ENCODE results near the gene RHBDF2. TPM values are rescaled to one million over a fixed set of nuclear protein-coding genes. Genes with fewer than 3 reads are reported as not detected.

The RHBDF2 gene
- total RNA-seq (2021) (39.6 and 51.6 TPM in 2 replicates), Bru-seq, nascent RNA (percentile 48 among the genes with signal in this experiment), BruChase-seq, experiment 1, labeled RNA remaining after a 2-hour chase (percentile 62 among the genes with signal in this experiment), BruChase-seq, experiment 2, labeled RNA remaining after a 6-hour chase (percentile 63 among the genes with signal in this experiment)
- long read RNA-seq, partial matches to known transcripts: 9 of 272 reads
- long read RNA-seq, other reads (novel, unspliced or antisense): 263 of 272 reads

DNA sequence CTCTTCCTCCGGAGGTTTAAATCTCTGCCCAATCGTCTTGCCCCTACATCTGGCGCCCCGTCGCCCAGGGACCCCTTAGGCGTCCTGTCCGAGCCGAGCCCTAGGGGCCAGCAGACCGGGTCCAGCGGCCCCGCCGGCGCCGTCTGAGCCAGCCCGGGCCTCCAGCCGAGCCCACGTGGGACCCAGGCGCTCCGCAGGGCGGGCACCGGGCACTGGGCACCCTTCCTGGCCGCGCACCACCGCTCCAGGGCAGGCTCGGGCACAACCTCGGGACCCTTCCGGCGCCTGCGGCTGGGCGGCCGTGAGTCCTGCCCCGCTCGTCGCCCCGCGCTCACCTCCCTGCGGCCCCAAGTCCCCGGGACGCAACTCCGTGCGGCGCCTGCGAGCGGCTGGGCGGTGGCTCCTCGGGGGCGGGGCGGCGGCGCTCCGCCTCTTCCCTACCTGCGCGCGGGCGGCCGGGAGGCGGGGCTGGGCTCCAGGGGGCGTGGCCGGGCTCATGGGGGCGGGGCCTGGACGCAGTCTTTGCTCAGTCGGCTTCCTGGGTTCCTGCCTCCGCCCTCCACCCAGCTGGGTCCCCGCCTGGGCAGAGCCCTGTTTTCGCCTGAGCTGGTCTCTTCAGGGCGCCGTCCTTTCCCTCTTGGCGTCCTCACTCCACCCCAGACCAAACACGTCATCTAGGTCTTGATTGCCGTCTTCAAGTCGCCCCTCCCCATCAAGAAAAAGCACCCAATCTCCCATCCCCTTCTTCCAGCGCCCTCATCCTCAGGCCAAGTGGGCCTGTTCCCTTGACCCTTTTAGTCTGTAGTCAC lies at the start of gene RHBDF2:
Gene RHBDF2 (minus strand): TSS at position 406 of the 809 bp plus-strand sequence. CDS start 19,899 bp downstream, outside the sequence.
- Histone ChIP-seq H3K4me3 (peak within 1 kb of the TSS; percentile 84), H3K4me1 (replicated peaks; ENCODE audit: insufficient read depth) (peaks cover 16% of the 10 kb centered on the region; the same call in 1 of the 2 replicates), H3K27ac (no peak within 1 kb of the TSS), H4K20me1 (ENCODE audit: insufficient read depth) (no peaks in the 10 kb centered on the region), H3K27me3 (ENCODE audit: insufficient read depth, low read depth) (no peaks in the 10 kb centered on the region), H3K36me3 (ENCODE audit: low read depth) (no peaks in the 10 kb centered on the region), H2AFZ (peak within 1 kb of the TSS; percentile 88), H3K9me3 (ENCODE audit: insufficient read depth, low read depth) (no peaks in the 10 kb centered on the region), H3K4me2 (peak within 1 kb of the TSS; percentile 93), H3K79me2 (ENCODE audit: low read depth) (no peaks in the 10 kb centered on the region), H3F3A (ENCODE audit: insufficient read depth, low read depth) (no peaks in the 10 kb centered on the region), H3K9me2 (ENCODE audit: insufficient read depth) (no peaks in the 10 kb centered on the region)
- BruUV-seq (replicated peaks): no TSS peak
- POLR2A ChIA-PET (ENCODE audit: unreplicated experiment): interaction anchor here (0.5 to 0.7 kb wide), 5 partner anchors 15 to 237 kb away, joined by 3 to 8 read pairs (median 5); no protein-coding TSS in a partner anchor
- CTCF ChIA-PET: interaction anchor here (0.7 to 1.6 kb wide), 3 partner anchors 34 to 84 kb away, joined by 3 to 7 read pairs (median 3); partner anchors contain the start of genes AANAT and ST6GALNAC2
- intact Hi-C loops (cut with micrococcal nuclease; ENCODE audit: unreplicated experiment): no loop called here
- peak; percentile 56 to 97 for DNase-seq
- TF ChIP-seq EZH2 (IDR thresholded peaks at IDR 0.05; ENCODE audit: low read depth): no peak
- no peak for TF ChIP-seq CTCF (conservative IDR thresholded peaks at IDR 0.05)

- intact Hi-C loops (cut with micrococcal nuclease; ENCODE audit: unreplicated experiment): no loop called here
- BruUV-seq (replicated peaks): no TSS peak
- no peaks in the 10 kb centered on the region for H4K20me1 ChIP-seq (ENCODE audit: insufficient read depth)
- H3K4me3 ChIP-seq: no peak overlapping the region
- H3K27ac ChIP-seq: no peak overlapping the region
- H3F3A ChIP-seq (ENCODE audit: insufficient read depth, low read depth): peaks cover 18% of the 10 kb centered on the region
- CTCF ChIA-PET: no interaction called here
- TF ChIP-seq EZH2 (IDR thresholded peaks at IDR 0.05; ENCODE audit: low read depth): no peak
- no peak for TF ChIP-seq CTCF (conservative IDR thresholded peaks at IDR 0.05)
- POLR2A ChIA-PET (ENCODE audit: unreplicated experiment): interaction anchor here (0.7 kb wide), 2 partner anchors 9 to 96 kb away, joined by 4 read pairs; no protein-coding TSS in a partner anchor
- no peaks in the 10 kb centered on the region for H3K36me3 ChIP-seq (ENCODE audit: low read depth)
- H3K79me2 ChIP-seq (ENCODE audit: low read depth): no peaks in the 10 kb centered on the region
- H3K9me3 ChIP-seq (ENCODE audit: insufficient read depth, low read depth): no peaks in the 10 kb centered on the region
- H3K27me3 ChIP-seq (ENCODE audit: insufficient read depth, low read depth): no peaks in the 10 kb centered on the region
- no peak overlapping the region for H2AFZ ChIP-seq
- DNase-seq: no peak
- no peaks in the 10 kb centered on the region for H3K9me2 ChIP-seq (ENCODE audit: insufficient read depth)
- H3K4me1 ChIP-seq (replicated peaks; ENCODE audit: insufficient read depth): peaks cover 15% of the 10 kb centered on the region
- no peak overlapping the region for H3K4me2 ChIP-seq
Measured at GRCh38 chr17:76549539-76549938, 48.3 kb upstream of the RHBDF2 start.

DNA sequence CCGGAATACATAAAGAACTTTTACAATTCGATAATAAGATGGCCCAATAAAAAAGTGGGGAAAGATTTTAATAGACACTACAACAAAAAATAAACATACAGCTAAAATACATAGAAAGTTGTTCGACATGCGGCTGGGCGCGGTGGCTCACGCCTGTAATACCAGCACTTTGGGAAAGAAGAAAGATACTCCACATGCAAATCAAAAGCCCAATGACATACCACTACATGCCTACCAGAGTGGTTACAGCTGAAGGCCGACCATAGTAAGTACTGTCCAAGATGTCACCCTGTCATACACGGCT lies 47.9 kb upstream of the RHBDF2 start:
- no peaks in the 10 kb centered on the region for H3K27me3 ChIP-seq (ENCODE audit: insufficient read depth, low read depth)
- H3K4me1 ChIP-seq (replicated peaks; ENCODE audit: insufficient read depth): peaks cover 15% of the 10 kb centered on the region
- no peak overlapping the region for H3K4me3 ChIP-seq
- no peak overlapping the region for H3K27ac ChIP-seq
- ChIA-PET POLR2A (ENCODE audit: unreplicated experiment) (interaction anchor here (0.7 kb wide), 2 partner anchors 9 to 96 kb away, joined by 4 read pairs; no protein-coding TSS in a partner anchor), CTCF (no interaction called here)
- no peak overlapping the region for H2AFZ ChIP-seq
- H3K36me3 ChIP-seq (ENCODE audit: low read depth): no peaks in the 10 kb centered on the region
- H3K79me2 ChIP-seq (ENCODE audit: low read depth): no peaks in the 10 kb centered on the region
- no peak overlapping the region for H3K4me2 ChIP-seq
- no peak for TF ChIP-seq EZH2 (IDR thresholded peaks at IDR 0.05; ENCODE audit: low read depth)
- TF ChIP-seq CTCF (conservative IDR thresholded peaks at IDR 0.05): no peak
- no peaks in the 10 kb centered on the region for H4K20me1 ChIP-seq (ENCODE audit: insufficient read depth)
- no peaks in the 10 kb centered on the region for H3K9me2 ChIP-seq (ENCODE audit: insufficient read depth)
- intact Hi-C loops (cut with micrococcal nuclease; ENCODE audit: unreplicated experiment): no loop called here
- DNase-seq: no peak
- no peaks in the 10 kb centered on the region for H3K9me3 ChIP-seq (ENCODE audit: insufficient read depth, low read depth)
- H3F3A ChIP-seq (ENCODE audit: insufficient read depth, low read depth): peaks cover 18% of the 10 kb centered on the region
- BruUV-seq (replicated peaks): no TSS peak

Measured in PC-9 (cell line).